Panc1 (cell line): ENCODE data around the gene UBXN11. TPM values are rescaled to one million over a fixed set of nuclear protein-coding genes. Genes with fewer than 3 reads are reported as not detected.

ENCODE experiments used
- ATAC-seq: fragments of 200-7000 bp; cut with Tn5 transposase; 2 replicates; pipeline ENCODE4 v1.9.1; 2020; ENCODE audit warnings: mild to moderate bottlenecking, moderate library complexity
- BruUV-seq: library from RNA; stranded (reverse); fragments of 400-500 nt; replicated peaks from 2 replicates; lab custom pipeline; 2021; lab: Mats Ljungman, UMichigan
- CTCF ChIA-PET: fragments of 300-600 bp; sonication (Branson Sonifier 250); formaldehyde crosslinking; loops from one replicate; lab custom pipeline; 2022; ENCODE audit warnings: antibody characterized with exemption; lab: Charles Lee
- POLR2A ChIA-PET: fragments of 300-600 bp; sonication (Branson Sonifier 250); formaldehyde crosslinking; loops from one replicate; lab custom pipeline; 2022; ENCODE audit warnings: antibody characterized with exemption; lab: Charles Lee
- DNase-seq: peaks from one replicate; pipeline ENCODE4 v3.0.0-alpha.2; 2010; ENCODE audit warnings: low read depth, low spot score
- H3K27ac ChIP-seq: 2 replicates; pipeline ENCODE4 v1.5.1; 2011; ENCODE audit warnings: mild to moderate bottlenecking, low read length, inconsistent platforms
- H3K27me3 ChIP-seq: fragments of 200-500 bp; sonication (Bioruptor generic); 2 replicates; pipeline ENCODE4 v1.6.0; 2014; ENCODE audit warnings: low read length, inconsistent platforms; ENCODE audit not compliant: control insufficient read depth, insufficient read depth
- H3K36me3 ChIP-seq: fragments of 200-500 bp; sonication (Bioruptor generic); 2 replicates; pipeline ENCODE4 v1.5.1; 2014; ENCODE audit warnings: inconsistent platforms, mild to moderate bottlenecking, low read length, moderate library complexity; ENCODE audit not compliant: control insufficient read depth, insufficient read depth
- H3K4me1 ChIP-seq: 2 replicates; pipeline ENCODE4 v1.5.1; 2011; ENCODE audit warnings: inconsistent platforms, mild to moderate bottlenecking, low read length, moderate library complexity; ENCODE audit not compliant: control insufficient read depth, insufficient read depth
- H3K4me3 ChIP-seq, 2 experiments: 2 replicates each; pipeline ENCODE4 v1.5.1; 2011 to 2012; ENCODE audit warnings: low read depth in 2 of 2, low read length in 2 of 2, mild to moderate bottlenecking in 2 of 2, inconsistent platforms in 1 of 2, moderate library complexity in 1 of 2
- H3K9me3 ChIP-seq: fragments of 200-500 bp; sonication (Bioruptor generic); 2 replicates; pipeline ENCODE4 v1.5.1; 2014; ENCODE audit warnings: low read depth, mild to moderate bottlenecking, inconsistent platforms, low read length, moderate library complexity; ENCODE audit not compliant: control insufficient read depth, insufficient read depth
- POLR2AphosphoS5 ChIP-seq: IDR thresholded peaks from 2 replicates; pipeline ENCODE4 v1.6.1; 2012; ENCODE audit warnings: mild to moderate bottlenecking, low read depth, low read length, moderate library complexity
- SIN3A ChIP-seq: IDR thresholded peaks from 2 replicates; pipeline ENCODE4 v1.6.1; 2012; ENCODE audit warnings: low read depth, mild to moderate bottlenecking, low read length, moderate library complexity, borderline replicate concordance; ENCODE audit not compliant: insufficient read depth
- TCF7L2 ChIP-seq: IDR thresholded peaks from 2 replicates; pipeline ENCODE4 v1.6.1; 2011; ENCODE audit warnings: mild to moderate bottlenecking, low read depth, low read length, inconsistent platforms
- in situ Hi-C: cut with HindIII; loops from 2 replicates; pipeline ENCODE4 v1.10.0; 2016; ENCODE audit warnings: low sequenced_read_pairs, low pct_unique_long_range_greater_than_20kb
- intact Hi-C: fragments of 100-400 bp; cut with micrococcal nuclease; formaldehyde crosslinking; loops from one replicate; pipeline ENCODE4 v1.10.0; 2022; ENCODE audit not compliant: unreplicated experiment
- total RNA-seq: library from RNA; stranded (reverse); gene quantifications from one replicate; pipeline ENCODE4 v1.2.1, GENCODE V29; 2021; ENCODE audit not compliant: unreplicated experiment
- TF ChIP-seq, protein P1 (sequence below): fragments of 450-650 bp; IDR thresholded peaks from 2 replicates; pipeline ENCODE4 v1.5.1; 2017; ENCODE audit warnings: mild to moderate bottlenecking
- TF ChIP-seq, protein P2 (sequence below), 2 experiments: IDR thresholded peaks; 2 replicates each; pipeline ENCODE4 v1.6.1; 2011 to 2012; ENCODE audit warnings: low read depth in 2 of 2, control low read depth in 1 of 2, low read length in 1 of 2, mild to moderate bottlenecking in 1 of 2, moderate library complexity in 1 of 2; ENCODE audit not compliant: insufficient read depth in 1 of 2

The UBXN11 gene
- total RNA-seq, 1 experiment from 2014 or later = 23.7 TPM

- DNase-seq (no peak), ATAC-seq (no peak)
- ChIA-PET POLR2A (no interaction called here), CTCF (no interaction called here)
- TF ChIP-seq, protein P1, sequence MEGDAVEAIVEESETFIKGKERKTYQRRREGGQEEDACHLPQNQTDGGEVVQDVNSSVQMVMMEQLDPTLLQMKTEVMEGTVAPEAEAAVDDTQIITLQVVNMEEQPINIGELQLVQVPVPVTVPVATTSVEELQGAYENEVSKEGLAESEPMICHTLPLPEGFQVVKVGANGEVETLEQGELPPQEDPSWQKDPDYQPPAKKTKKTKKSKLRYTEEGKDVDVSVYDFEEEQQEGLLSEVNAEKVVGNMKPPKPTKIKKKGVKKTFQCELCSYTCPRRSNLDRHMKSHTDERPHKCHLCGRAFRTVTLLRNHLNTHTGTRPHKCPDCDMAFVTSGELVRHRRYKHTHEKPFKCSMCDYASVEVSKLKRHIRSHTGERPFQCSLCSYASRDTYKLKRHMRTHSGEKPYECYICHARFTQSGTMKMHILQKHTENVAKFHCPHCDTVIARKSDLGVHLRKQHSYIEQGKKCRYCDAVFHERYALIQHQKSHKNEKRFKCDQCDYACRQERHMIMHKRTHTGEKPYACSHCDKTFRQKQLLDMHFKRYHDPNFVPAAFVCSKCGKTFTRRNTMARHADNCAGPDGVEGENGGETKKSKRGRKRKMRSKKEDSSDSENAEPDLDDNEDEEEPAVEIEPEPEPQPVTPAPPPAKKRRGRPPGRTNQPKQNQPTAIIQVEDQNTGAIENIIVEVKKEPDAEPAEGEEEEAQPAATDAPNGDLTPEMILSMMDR = no peak
- TF ChIP-seq TCF7L2 (no peak), SIN3A (no peak), POLR2AphosphoS5 (no peak)
- TF ChIP-seq, protein P2, sequence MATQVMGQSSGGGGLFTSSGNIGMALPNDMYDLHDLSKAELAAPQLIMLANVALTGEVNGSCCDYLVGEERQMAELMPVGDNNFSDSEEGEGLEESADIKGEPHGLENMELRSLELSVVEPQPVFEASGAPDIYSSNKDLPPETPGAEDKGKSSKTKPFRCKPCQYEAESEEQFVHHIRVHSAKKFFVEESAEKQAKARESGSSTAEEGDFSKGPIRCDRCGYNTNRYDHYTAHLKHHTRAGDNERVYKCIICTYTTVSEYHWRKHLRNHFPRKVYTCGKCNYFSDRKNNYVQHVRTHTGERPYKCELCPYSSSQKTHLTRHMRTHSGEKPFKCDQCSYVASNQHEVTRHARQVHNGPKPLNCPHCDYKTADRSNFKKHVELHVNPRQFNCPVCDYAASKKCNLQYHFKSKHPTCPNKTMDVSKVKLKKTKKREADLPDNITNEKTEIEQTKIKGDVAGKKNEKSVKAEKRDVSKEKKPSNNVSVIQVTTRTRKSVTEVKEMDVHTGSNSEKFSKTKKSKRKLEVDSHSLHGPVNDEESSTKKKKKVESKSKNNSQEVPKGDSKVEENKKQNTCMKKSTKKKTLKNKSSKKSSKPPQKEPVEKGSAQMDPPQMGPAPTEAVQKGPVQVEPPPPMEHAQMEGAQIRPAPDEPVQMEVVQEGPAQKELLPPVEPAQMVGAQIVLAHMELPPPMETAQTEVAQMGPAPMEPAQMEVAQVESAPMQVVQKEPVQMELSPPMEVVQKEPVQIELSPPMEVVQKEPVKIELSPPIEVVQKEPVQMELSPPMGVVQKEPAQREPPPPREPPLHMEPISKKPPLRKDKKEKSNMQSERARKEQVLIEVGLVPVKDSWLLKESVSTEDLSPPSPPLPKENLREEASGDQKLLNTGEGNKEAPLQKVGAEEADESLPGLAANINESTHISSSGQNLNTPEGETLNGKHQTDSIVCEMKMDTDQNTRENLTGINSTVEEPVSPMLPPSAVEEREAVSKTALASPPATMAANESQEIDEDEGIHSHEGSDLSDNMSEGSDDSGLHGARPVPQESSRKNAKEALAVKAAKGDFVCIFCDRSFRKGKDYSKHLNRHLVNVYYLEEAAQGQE (IDR thresholded peaks at IDR 0.05; ENCODE audit: insufficient read depth in 1 of 2, low read depth in 2 of 2, low read length in 1 of 2) = no peak
- intact Hi-C loops = no loop called here
- in situ Hi-C loops = no loop called here
- BruUV-seq = no TSS peak
- peaks cover 22% of the 10 kb centered on the region for H3K36me3 ChIP-seq
- no peaks in the 10 kb centered on the region for H3K27me3 ChIP-seq
- no peaks in the 10 kb centered on the region for H3K9me3 ChIP-seq
- no peak overlapping the region for H3K27ac ChIP-seq
- H3K4me3 ChIP-seq = no peak overlapping the region
- no peaks in the 10 kb centered on the region for H3K4me1 ChIP-seq
Measured at GRCh38 chr1:26259005-26259404, 47.4 kb downstream of the UBXN11 start.

DNA sequence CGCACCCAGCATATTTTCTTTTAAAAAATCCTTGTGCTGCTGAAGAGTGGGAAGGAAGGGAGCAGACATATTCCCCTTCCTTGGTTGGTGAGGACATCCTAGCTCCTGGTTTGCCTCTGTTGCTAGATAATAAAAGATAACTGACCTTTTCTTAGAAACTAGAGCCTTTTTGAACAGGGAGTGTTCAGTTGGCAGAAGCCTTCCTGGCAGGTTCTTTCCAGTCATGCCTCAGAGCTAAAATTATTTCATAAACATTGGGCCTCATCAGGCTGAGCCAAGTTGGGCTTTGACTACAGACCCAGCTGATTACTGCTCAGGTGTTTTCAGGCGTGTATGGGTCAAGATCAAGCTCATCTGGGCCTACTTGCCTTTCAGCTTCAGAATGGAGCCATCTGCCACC, 49.2 kb downstream of the UBXN11 start:
- peaks cover 26% of the 10 kb centered on the region for H3K36me3 ChIP-seq
- POLR2A ChIA-PET = interaction anchor here (0.6 to 0.7 kb wide), 2 partner anchors 12 to 183 kb away, joined by 4 to 9 read pairs; no protein-coding TSS in a partner anchor
- DNase-seq (no peak), ATAC-seq (no peak)
- H3K4me1 ChIP-seq = no peaks in the 10 kb centered on the region
- intact Hi-C loops (no loop called here), in situ Hi-C loops (no loop called here)
- no TSS peak for BruUV-seq
- TF ChIP-seq, protein P2 (IDR thresholded peaks at IDR 0.05; ENCODE audit: insufficient read depth in 1 of 2, low read depth in 2 of 2, low read length in 1 of 2) = no peak
- TF ChIP-seq, protein P1 = no peak
- TF ChIP-seq TCF7L2 = no peak
- TF ChIP-seq POLR2AphosphoS5 = no peak
- no peak for TF ChIP-seq SIN3A
- H3K9me3 ChIP-seq = no peaks in the 10 kb centered on the region
- no peak overlapping the region for H3K27ac ChIP-seq
- CTCF ChIA-PET = interaction anchor here (0.6 to 0.7 kb wide), 2 partner anchors 16 to 68 kb away, joined by 3 to 6 read pairs; no protein-coding TSS in a partner anchor
- no peak overlapping the region for H3K4me3 ChIP-seq
- no peaks in the 10 kb centered on the region for H3K27me3 ChIP-seq
